Stimulated activated CD8-positive, alpha-beta memory T cell treated with anti-CD3 and anti-CD28 coated beads, Interleukin-7, amount 100 ng/mL, for 4 hours (primary cell): ENCODE measurements around the gene KLHL28.

Experiments used
- DNase-seq, 2 donors: peaks; one replicate each; pipeline ENCODE4 v3.0.0-alpha.2; 2020; ENCODE audit warnings: low read depth in 2 of 2

KLHL28 gene

DNA sequence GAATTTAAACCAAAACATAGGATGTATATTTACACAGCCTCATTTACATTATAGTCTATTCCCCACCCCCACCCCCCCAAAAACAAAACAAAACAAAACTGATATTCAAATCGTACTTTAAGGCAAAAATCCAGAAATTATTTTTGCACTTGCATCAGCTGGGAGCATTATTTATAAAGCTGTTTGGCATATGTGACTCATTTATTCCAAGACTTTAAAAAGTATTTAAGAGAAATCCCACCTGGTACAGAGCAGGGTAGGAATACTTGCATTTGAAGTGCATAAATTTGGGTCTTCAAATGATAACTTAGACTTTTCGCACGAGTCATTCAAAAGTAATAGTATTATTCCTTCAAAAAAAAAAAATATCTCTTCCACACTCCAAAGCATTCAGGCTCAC lies 1.1 kb downstream of the KLHL28 start:
- DNase-seq: no peak

DNA sequence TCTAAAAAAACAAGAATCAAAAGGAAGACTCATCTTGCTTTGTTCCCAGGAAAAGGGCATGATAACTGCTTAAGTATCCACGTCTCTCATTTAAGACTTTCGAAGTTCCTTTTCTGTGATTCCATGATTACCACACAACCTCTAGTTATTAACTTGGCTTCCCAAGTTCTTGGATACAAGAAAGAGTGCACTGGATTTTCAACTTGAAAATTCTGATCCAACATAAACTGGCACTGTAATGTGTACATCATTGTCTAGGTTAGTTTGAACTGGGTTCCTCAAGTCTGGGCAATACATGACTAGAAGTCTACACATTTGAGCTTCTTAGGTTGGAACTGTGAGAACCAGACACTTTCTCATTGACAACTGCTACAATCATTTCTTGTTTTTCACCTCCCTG lies 1.6 kb downstream of the KLHL28 start:
- no peak for DNase-seq

DNA sequence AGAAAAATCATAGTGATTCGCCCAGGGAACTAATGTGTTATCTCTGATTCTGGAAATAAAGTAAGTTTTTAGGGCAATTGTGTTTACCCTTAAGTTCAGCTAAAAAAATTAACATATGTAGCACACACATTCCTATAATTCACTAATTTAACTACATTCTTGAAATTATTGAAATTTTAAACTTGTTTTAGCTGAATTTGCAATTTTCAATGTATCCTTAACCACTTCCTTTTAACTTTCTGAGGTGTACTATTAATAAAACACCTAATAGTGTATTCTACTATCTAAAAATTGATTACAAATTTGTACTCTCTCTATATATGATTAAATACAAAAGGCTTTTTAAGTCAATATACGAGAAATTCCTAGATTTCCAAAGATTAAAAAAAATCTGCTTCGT lies 2.2 kb downstream of the KLHL28 start:
- DNase-seq: no peak

DNA sequence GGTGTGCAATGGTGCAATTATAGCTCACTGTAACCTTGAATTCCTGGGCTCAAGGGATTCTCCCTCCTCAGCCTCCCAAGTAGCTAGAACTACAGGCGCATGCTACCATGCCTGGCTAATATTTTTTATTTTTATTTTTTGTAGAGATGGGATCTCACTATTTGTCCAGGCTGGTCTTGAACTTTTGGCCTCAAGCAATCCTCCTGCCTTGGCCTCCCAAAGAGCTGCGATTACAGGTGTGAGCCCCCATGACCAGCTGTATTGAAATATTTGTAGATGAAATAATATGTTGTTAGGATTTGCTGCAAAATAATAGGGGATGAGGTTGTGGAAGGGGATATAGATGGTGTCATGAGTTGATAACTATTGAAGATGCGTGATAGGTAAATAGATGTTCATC lies 4.9 kb downstream of the KLHL28 start:
- no peak for DNase-seq

DNA sequence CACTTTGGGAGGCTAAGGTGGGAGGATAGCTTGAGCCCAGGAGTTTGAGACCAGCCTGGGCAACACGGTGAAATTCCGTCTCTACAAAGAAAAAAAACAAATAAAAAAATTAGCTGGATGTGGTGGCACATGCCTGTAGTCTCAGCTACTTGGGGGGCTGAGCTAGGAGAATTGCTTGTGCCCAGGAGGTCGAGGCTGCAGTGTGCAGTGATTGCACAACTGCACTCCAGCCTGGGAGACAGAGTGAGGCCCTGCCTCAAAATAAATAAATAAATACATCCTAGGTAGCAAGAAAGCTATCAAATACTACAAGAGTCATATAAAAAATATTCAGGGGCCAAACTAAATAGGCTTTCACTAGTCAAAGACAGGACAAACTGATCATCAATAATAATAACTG lies 6.2 kb downstream of the KLHL28 start:
- no peak for DNase-seq

DNA sequence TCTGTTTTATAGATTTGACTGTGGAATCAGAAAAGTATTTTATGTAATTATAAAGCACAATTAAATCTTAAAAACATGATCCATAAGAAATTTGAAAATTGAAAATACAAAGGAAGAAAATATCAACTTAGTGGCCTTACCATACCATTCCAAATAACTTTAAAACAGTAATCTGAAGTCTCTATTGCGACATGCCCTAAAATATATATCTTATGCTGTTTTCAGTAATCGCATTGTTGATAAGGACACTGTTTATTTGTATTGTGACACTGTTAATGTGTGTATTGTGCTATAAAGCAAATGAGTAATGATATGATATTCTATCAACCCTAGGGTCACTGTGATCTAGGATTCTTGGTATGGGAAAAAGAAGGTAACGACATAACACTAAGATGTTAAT lies 7.0 kb downstream of the KLHL28 start:
- DNase-seq: no peak

DNA sequence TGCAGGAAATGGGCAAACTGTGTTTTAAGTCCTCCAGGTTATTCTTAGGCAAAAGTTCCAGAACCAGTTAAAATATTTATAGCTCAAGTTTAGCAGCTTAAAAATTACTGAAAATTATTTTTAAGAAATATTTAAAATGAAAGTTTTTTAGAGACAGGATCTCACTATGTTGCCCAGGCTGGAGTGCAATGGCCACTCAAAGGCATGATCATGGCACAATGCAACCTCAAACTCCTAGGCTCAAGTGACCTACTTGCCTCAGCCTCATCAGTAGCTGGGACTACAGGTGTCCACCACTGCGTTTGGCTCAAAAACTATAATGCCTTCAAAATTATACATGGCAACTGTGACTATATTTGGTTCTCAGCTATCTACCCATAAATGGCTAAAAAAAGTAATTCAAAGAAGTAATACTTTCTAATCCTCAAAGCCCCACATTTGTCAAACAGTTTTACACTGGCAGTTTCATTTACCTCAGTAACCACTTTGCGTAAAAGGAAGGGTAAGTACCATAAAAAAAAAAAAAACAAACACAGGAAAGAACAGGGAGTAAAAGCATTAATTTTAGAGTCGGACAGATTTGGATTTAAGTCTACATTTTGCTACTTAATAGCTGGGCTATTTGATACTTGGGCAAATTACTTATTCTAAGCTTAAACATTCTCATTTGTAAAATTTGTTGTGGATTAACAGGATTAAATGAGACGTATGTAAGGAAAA lies 9.2 kb downstream of the KLHL28 start:
- no peak for DNase-seq

DNA sequence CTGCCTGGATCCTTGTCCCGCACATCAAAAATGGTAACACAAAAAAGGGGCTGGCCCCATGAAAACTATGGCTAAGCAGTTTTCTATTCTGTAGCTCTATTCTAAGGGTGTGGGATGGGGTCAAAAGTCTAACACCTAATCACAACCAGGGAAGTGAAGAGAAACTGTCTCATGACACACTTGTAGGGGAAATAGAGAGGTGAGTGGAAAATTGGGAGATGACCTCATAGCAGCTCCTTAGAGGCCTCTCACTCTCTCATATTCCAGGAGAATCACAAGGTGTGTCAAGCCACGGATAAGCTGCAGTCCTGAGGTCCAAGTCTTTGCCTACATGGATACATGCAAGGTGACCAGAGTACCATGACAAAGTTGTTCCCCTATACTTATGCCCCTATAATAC lies 10.7 kb downstream of the KLHL28 start:
- no peak for DNase-seq

DNA sequence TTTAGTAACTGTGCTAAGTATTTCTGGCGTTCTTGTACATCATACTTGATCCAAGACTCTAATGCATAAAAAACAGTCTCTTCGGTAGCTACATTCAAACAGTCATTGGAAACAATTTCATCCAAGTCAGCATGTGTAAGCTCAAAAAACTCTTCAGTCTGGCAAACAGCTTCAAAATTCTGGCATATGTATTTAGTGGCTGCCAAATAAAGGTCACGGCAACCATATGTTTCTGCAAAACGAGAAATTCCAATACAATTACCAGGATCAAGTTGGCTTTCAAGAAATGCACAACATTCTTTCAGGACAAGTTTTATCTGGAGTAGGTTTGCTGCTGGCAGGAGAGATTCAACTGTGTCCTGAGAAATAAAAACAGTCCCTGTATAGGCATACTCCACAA lies 16.5 kb downstream of the KLHL28 start:
- no peak for DNase-seq

DNA sequence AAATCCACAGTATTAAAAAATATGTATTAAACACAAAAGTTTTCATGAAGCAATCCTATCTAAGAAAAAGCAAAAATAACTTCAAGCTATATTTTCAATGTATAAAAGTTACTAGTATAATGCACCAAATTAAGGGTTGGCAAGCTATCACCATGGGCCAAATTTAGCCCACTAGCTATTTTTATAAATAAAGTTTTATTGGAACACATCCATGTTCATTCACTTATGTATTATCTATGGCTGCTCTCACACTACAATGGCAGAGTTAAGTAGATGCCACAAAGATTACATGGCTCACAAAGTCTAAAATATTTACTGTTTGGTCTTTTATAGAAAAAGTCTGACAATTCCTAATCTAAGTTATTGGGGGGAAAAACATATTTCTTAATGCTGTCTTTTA lies 17.6 kb downstream of the KLHL28 start:
- DNase-seq: no peak

DNA sequence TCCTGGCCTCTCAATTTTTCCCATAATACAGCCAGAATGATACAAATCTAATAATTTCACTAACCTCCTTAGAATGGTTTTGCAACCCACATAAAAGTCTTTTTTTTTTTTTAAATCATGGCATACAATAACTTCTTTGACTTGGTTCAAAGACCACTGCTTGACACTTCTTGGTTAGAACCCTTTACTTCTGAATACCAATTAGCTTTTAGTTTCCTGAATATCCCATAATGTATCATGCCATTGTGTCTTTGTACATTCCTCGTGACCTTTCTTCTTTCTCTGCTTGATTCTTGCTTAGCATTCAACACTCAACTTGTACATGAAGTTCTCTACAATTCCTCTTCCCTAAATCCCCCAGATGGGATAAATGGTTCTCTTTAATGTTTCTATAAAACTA lies 19.3 kb downstream of the KLHL28 start:
- DNase-seq: no peak

DNA sequence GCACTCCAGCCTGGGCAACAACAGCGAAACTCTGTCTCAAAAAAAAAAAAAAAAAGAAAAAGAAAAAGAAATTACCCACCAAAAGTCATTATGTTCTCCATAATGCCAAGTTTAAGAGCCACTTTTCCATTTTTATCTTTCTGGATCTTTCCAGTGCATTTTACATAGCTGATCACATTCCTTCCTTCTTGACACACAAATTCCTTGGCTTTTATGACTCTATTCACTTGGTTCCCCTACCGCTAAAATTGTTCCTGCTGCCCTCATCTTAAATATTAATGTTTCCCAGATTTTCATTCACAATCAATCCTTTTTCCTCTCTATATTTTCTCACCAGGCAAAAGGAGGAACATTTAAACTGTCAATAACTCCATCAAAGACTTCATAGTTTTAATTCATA lies 20.2 kb downstream of the KLHL28 start:
- no peak for DNase-seq

DNA sequence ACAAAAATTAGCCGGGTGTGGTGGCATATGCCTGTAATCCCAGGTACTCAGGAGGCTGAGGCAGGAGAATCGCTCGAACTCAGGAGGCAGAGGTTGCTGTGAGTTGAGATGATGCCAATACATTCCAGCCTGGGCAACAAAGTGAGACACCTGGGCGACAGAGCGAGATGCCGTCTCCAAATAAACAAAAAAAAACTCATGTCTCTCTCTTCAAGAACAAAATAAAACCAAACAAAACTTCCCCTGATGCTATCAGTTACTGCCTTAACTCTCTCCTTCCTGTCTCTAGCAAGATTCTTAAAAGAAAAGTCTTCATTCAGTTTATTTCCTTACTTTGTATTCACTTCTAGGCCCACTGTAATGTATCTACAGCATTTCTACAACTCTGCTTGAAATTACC lies 20.8 kb downstream of the KLHL28 start:
- no peak for DNase-seq

DNA sequence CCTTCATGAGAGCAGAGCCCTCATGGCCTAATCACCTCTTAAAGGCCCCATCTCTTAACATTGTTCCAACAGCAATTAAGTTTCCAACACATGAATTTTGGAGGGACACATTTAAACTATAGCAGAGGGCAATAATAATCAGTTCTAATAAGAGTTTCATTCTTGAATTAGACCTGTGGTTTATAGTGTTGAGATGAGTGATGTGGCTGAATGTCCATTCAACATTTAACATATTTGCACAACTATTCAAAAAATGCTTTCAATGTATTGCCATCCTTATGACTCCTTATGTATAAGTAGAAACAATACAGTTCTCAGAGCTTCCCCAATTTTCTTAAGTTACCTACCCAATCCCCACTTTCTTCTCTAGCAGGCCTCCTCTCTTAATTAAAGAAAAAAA lies 21.5 kb downstream of the KLHL28 start:
- no peak for DNase-seq

DNA sequence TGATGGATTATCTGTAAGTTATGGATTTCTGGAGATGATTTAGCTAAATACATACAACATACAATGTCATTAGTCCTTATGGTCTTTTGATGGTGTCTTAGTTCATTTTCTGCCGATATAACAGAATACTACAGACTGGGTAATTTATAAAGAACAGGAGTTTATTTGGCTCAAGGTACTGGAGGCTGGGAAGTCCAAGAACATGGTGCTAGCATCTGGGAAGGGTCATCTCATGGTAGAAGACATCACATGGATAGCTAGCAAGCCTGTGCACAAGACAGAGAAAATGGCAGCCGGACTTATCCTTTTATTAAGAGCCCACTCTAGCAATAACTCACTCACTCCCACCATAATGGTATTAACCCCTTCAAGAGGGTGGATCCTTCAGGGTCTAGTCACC lies 24.2 kb downstream of the KLHL28 start:
- DNase-seq: no peak

DNA sequence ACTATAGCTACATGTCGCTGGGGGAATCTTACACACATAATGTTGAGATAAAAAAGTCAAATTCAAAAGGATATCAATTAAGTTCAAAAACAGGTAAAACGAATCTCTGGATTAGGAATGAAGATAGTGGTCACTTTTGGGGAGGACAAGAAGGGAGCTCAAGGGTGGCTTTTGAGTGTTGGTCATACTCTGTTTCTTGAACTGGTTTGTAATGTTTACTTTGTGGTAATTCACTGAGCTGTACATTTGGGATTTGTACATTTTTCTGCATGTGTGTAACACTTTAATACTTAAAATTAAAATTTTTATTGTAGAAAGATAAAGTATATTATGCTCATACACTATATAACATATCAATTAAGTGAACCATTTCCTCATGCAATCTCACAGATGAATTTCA lies 26.6 kb downstream of the KLHL28 start:
- no peak for DNase-seq

DNA sequence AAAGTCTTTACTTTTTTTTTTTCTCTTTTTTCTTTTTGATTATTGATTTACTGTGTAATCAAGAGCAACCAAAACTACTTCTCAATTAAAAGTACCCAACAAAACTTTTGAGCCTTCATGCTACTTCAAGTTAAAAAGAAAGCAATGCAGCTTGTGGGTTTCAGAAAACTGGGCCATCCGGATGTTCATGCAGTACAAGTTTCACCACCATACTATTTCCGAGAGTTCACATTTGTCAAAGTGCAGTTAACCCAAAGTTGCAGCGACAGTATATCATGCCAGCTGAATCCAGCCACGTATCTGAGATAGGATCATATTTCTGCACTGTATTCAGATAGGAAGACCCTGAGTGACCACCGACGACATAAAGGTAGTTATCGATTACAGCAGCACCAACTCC lies 33.0 kb downstream of the KLHL28 start:
- DNase-seq: no peak

DNA sequence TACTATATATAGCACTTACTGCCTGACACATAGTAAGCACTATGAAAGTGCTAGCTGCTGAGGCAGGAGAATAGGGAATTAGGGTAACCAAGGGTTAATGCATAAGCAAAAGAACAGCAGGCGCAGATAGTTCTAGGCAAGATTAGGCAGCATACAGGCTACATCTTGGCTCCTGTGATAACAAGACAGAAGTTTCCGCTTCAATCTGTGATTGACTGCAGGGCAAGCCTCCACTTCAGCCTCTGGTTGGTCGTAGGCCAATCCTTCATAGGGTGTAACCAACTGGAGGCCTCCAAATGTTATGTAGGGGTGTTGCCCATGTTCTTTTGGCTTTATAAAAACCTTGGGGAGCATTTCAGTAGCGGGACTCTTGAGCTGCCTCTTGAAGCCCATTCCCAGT lies 46.9 kb downstream of the KLHL28 start:
- no peak for DNase-seq

DNA sequence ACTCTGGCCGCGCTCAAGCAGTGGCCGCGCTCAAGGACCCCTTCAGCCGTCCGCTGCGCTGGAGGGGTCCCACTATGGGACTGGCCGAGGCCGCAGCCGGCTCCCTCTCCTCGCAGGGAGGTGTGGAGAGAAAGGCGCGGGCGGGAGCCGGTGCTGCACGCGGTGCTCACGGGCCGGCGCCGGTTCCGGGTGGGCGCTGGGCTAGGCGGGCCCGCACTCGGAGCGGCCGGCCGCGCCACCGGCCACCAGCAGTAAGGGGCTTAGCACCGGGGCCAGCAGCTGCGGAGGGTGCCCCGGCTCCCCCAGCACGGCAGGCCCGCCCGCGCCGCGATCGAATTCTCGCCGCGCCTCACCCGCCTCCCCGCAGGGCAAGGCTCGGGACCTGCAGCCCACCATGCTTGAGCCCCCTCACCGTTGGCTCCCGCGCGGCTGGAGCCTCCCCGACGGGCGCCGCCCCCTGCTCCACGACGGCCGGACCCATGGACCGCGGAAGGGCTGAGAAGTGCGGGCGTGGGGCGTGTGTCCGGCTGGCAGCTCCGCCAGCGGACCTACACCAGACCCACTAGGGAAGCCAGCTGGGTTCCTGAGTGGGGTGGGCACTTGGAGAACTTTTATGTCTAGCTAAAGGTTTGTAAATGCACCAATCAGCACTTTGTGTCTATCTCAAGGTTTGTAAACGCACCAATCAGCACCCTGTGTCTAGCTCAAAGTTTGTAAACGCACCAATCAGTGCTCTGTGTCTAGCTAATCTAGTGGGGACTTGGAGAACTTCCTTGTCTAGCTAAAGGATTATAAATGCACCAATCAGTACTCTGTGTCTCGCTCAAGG lies 49.5 kb downstream of the KLHL28 start:
- no peak for DNase-seq

DNA sequence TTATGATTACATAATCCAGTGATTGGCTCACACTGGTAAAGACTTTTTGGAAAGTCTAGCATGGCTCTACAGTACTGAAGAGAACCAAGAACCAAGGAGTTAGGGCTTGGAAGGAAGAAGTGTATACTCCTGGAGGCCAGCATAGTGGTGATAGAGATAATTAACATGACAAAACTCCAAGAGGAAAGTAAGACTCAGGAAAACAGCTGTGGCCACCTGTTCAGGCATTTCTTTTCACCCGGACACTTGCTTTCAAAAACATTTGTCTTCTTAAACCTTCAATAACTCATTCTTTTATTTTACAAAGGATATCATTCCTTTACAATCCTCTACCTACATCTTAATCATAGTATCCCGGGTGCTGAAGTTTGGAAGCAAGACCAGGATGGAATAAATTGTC lies 50.9 kb downstream of the KLHL28 start:
- no peak for DNase-seq

DNA sequence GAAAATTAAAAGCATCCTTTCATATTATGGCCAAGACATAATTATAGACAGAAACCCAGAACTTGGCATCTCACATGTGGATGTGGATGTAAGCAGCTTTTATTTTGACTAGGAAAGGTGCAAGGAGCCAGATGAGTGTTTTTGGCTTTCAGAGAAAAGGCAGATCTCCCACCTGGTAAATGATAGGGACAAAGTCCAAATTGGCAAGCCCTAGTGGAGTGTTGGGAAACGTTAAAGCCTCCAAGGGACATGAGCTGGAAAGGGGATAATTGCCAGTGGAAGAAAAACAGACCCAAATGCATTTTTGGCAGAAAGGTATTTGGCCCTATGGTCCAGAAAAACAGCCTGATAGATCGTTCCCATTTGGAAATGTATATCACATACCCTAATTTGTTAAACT lies 60.1 kb downstream of the KLHL28 start:
- no peak for DNase-seq

DNA sequence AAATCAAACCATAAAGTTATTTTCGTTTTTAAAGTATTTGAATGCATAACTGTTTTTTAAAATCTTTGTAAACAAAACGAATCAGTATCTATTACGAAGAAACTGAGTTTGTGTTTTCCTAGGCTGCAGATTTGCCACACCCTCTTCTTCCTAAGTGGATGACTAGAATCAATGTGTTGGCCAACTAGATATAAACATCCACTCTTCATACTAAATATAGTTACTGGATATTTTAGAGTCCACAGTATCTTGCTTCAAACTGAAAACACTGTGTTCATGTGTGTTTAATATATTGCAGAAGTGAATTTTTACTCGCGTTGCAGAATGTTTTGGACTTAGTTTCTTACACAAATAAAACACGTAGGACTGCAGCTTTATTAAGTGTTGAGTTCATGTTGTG lies 63.2 kb downstream of the KLHL28 start:
- no peak for DNase-seq

DNA sequence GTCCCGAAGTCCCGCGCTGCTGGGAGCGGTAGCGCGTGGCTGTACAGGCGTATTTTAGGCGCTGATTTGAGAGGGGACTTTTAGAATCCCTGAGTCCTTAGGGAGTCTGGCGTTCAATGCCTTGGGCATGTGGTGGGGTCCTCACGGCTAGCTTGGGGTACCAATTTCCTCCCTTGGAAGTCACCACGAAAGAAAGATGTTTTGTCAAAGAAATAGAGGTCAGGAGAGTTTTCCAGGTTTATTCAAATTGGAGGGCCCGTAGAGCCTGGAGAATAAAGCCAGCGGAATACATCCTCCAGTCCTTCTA lies 63.9 kb downstream of the KLHL28 start:
- DNase-seq: no peak
